CD4-positive, alpha-beta T cell (primary cell): ENCODE results near the gene PCP2. TPM values are rescaled to one million over a fixed set of nuclear protein-coding genes. Genes with fewer than 3 reads are reported as not detected.

ENCODE experiments used
- ATAC-seq: fragments of 200-7000 bp; cut with Tn5 transposase; one replicate; pipeline ENCODE4 v1.10.0; 2022; ENCODE audit warnings: mild to moderate bottlenecking; ENCODE audit not compliant: poor library complexity
- CTCF ChIA-PET: fragments of 350-600 bp; sonication (Branson Sonifier 250); formaldehyde crosslinking; loops from one replicate; lab custom pipeline; 2021; ENCODE audit warnings: antibody characterized with exemption, inconsistent platforms; lab: Charles Lee
- POLR2A ChIA-PET: fragments of 350-600 bp; sonication (Branson Sonifier 250); formaldehyde crosslinking; loops from one replicate; lab custom pipeline; 2021; ENCODE audit warnings: antibody characterized with exemption, inconsistent platforms; lab: Charles Lee
- DNase-seq, 14 experiments: peaks; one replicate each; pipeline ENCODE4 v3.0.0-alpha.2; 2013 to 2020; ENCODE audit warnings: mixed read lengths in 2 of 14
- H3K27ac ChIP-seq, 2 donors: one replicate each; pipeline versions ENCODE4 v1.5.1 to v1.7.0; 2013; ENCODE audit warnings: low read length in 2 of 2, low read depth in 1 of 2, mild to moderate bottlenecking in 1 of 2
- H3K27me3 ChIP-seq, 2 experiments: 1 replicate in 1 of 2; 2 replicates in 1 of 2; pipeline versions ENCODE4 v1.6.1 to v1.7.0; 2013; ENCODE audit warnings: low read length in 2 of 2, control low read depth in 1 of 2, mild to moderate bottlenecking in 1 of 2, moderate library complexity in 1 of 2; ENCODE audit not compliant: insufficient read depth in 2 of 2, control insufficient read depth in 1 of 2
- H3K36me3 ChIP-seq: one replicate; pipeline ENCODE4 v1.6.1; 2013; ENCODE audit warnings: low read length, control low read depth; ENCODE audit not compliant: insufficient read depth
- H3K4me1 ChIP-seq: one replicate; pipeline ENCODE4 v1.6.1; 2013; ENCODE audit warnings: low read length, control low read depth; ENCODE audit not compliant: insufficient read depth
- H3K4me3 ChIP-seq: one replicate; pipeline ENCODE4 v1.5.1; 2013; ENCODE audit warnings: mild to moderate bottlenecking, low read length, moderate library complexity
- H3K9me3 ChIP-seq, 2 experiments: 1 replicate in 1 of 2; 2 replicates in 1 of 2; pipeline versions ENCODE4 v1.6.1 to v1.7.0; 2013; ENCODE audit warnings: low read length in 2 of 2, mild to moderate bottlenecking in 2 of 2, control low read depth in 1 of 2, moderate library complexity in 1 of 2; ENCODE audit not compliant: control insufficient read depth in 1 of 2, insufficient read depth in 1 of 2
- H3K27ac Mint-ChIP-seq: one replicate; pipeline ENCODE4 v1.8.0; 2020; ENCODE audit warnings: mixed read lengths
- H3K27me3 Mint-ChIP-seq: one replicate; pipeline ENCODE4 v1.8.0; 2021; ENCODE audit warnings: mixed read lengths
- H3K36me3 Mint-ChIP-seq: one replicate; pipeline ENCODE4 v1.8.0; 2021; ENCODE audit warnings: low read depth, mixed read lengths
- H3K4me1 Mint-ChIP-seq: one replicate; pipeline ENCODE4 v1.8.0; 2021; ENCODE audit warnings: low read depth, mixed read lengths
- H3K4me3 Mint-ChIP-seq: one replicate; pipeline ENCODE4 v1.8.0; 2020; ENCODE audit warnings: mild to moderate bottlenecking, mixed read lengths
- H3K9me3 Mint-ChIP-seq: one replicate; pipeline ENCODE4 v1.8.0; 2020; ENCODE audit warnings: mixed read lengths
- intact Hi-C, 2 experiments: fragments of 100-400 bp; cut with DNase I in 1 of 2; cut with micrococcal nuclease in 1 of 2; formaldehyde crosslinking; loops; one replicate each; pipeline versions ENCODE4 v1.15.1 to v1.9.0; 2023 to 2025; cut with DNase I, micrococcal nuclease
- total RNA-seq, 174 experiments: library from RNA in 2 of 174; stranded (reverse) in 2 of 174; gene quantifications; one replicate each; pipeline ENCODE4 v1.2.3 and lab custom pipeline; 2021 to 2026
- TF ChIP-seq, protein P1 (sequence below): fragments of 200-600 bp; IDR thresholded peaks from one replicate; pipeline ENCODE4 v1.8.0; 2022; ENCODE audit warnings: antibody characterized with exemption, mild to moderate bottlenecking

Gene PCP2
- total RNA-seq, 2 experiments from 2014 or later = 1.9 to 2.1 TPM

- intact Hi-C loops = no loop called here
- CTCF ChIA-PET = no interaction called here
- Mint-ChIP-seq H3K9me3 (no peaks in the 10 kb centered on the region), H3K4me1 (no peaks in the 10 kb centered on the region), H3K27ac (no peak overlapping the region), H3K27me3 (peaks cover 16% of the 10 kb centered on the region), H3K4me3 (no peak overlapping the region), H3K36me3 (no peaks in the 10 kb centered on the region)
- peaks cover 0 to 11% of the 10 kb centered on the region in 2 experiments for H3K9me3 ChIP-seq
- DNase-seq (no peak), ATAC-seq (no peak)
- POLR2A ChIA-PET = interaction anchor here (1.0 kb wide), 1 partner anchor 22 kb away, joined by 3 read pairs; the partner anchor contains the start of genes PET100 and XAB2
- H3K4me3 ChIP-seq = no peak overlapping the region
- H3K27me3 ChIP-seq = peaks cover 0 to 2% of the 10 kb centered on the region in 2 experiments
- no peak overlapping the region for H3K27ac ChIP-seq
- H3K36me3 ChIP-seq = no peaks in the 10 kb centered on the region
- TF ChIP-seq, protein P1, sequence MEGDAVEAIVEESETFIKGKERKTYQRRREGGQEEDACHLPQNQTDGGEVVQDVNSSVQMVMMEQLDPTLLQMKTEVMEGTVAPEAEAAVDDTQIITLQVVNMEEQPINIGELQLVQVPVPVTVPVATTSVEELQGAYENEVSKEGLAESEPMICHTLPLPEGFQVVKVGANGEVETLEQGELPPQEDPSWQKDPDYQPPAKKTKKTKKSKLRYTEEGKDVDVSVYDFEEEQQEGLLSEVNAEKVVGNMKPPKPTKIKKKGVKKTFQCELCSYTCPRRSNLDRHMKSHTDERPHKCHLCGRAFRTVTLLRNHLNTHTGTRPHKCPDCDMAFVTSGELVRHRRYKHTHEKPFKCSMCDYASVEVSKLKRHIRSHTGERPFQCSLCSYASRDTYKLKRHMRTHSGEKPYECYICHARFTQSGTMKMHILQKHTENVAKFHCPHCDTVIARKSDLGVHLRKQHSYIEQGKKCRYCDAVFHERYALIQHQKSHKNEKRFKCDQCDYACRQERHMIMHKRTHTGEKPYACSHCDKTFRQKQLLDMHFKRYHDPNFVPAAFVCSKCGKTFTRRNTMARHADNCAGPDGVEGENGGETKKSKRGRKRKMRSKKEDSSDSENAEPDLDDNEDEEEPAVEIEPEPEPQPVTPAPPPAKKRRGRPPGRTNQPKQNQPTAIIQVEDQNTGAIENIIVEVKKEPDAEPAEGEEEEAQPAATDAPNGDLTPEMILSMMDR = no peak
- peaks cover 2% of the 10 kb centered on the region for H3K4me1 ChIP-seq
Observed at GRCh38 chr19:7607212-7607873, 26.2 kb downstream of the PCP2 start.

- no peaks in the 10 kb centered on the region for H3K4me1 Mint-ChIP-seq
- ATAC-seq (no peak), DNase-seq (no peak)
- H3K27ac Mint-ChIP-seq = no peak overlapping the region
- Histone ChIP-seq H3K27ac (no peak overlapping the region), H3K4me1 (peaks cover 2% of the 10 kb centered on the region), H3K36me3 (no peaks in the 10 kb centered on the region), H3K4me3 (no peak overlapping the region), H3K27me3 (peaks cover 0 to 2% of the 10 kb centered on the region in 2 experiments), H3K9me3 (peaks cover 0 to 11% of the 10 kb centered on the region in 2 experiments)
- ChIA-PET POLR2A (no interaction called here), CTCF (no interaction called here)
- no peaks in the 10 kb centered on the region for H3K9me3 Mint-ChIP-seq
- TF ChIP-seq, protein P1 = no peak
- intact Hi-C loops = no loop called here
- H3K36me3 Mint-ChIP-seq = no peaks in the 10 kb centered on the region
- no peak overlapping the region for H3K4me3 Mint-ChIP-seq
- peaks cover 21% of the 10 kb centered on the region for H3K27me3 Mint-ChIP-seq
Observed at GRCh38 chr19:7606289-7606688, 27.2 kb downstream of the PCP2 start.

DNA sequence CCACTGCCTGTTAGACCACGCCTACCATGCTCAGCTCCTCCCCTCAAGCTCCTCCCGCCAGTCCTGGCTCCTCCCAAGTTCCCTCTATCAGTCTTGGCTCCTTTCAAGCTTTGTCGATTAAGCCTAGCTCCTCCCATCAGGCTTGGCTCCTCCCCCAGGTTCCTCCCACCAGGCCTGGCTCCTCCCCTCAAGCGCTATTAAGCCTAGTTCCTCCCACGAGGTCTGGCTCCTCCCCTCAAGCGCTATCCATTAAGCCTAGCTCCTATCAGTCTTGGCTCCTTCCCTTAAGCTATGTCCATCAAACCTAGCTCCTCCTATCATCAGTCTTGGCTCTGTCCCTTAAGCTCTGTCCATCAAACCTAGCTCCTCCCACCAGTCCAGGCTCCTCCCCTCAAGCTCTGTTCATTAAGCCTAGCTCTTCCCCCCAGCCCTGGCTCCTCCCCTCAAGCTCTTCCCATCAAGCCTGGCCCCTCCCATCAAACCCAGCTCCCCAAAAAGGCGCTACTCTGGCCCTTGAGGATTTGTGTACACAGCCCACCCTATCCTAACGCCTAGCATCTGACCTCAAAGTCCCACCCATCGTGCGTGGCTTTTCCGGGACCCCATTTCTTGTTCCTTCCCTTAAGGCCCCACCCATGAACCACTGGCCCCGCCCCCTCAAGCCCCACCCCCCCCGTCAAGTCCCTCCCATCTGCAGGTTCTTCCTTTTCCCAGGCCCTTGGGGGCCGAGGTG is 27.9 kb downstream of the PCP2 start:
- H3K36me3 Mint-ChIP-seq = no peaks in the 10 kb centered on the region

More for the DNA sequence above, 27.9 kb downstream of the PCP2 start:
- H3K4me3 ChIP-seq = no peak overlapping the region
- Mint-ChIP-seq H3K27me3 (peaks cover 21% of the 10 kb centered on the region), H3K9me3 (no peaks in the 10 kb centered on the region), H3K4me1 (no peaks in the 10 kb centered on the region), H3K27ac (no peak overlapping the region), H3K4me3 (no peak overlapping the region)
- intact Hi-C loops = no loop called here
- peak; percentile 76 for ATAC-seq
- no peaks in the 10 kb centered on the region for H3K36me3 ChIP-seq
- CTCF ChIA-PET = interaction anchor here (0.5 kb wide), 1 partner anchor 281 kb away, joined by 3 read pairs; no protein-coding TSS in a partner anchor
- peaks cover 2% of the 10 kb centered on the region for H3K4me1 ChIP-seq
- H3K27me3 ChIP-seq = peaks cover 0 to 2% of the 10 kb centered on the region in 2 experiments
- POLR2A ChIA-PET = interaction anchor here (1.1 to 1.2 kb wide), 2 partner anchors 18 to 24 kb away, joined by 3 to 4 read pairs; partner anchors contain the start of genes PET100 and XAB2
- TF ChIP-seq, protein P1 = no peak
- peaks cover 0 to 11% of the 10 kb centered on the region in 2 experiments for H3K9me3 ChIP-seq
- no peak overlapping the region for H3K27ac ChIP-seq
- peak in 3 of 14 experiments; percentile 16 to 65 (median 52) for DNase-seq
